Stomach (tissue), 9 donors: Measurements from ENCODE around the gene UBD. TPM values are rescaled to one million over a fixed set of nuclear protein-coding genes. Genes with fewer than 3 reads are reported as not detected.

Source experiments
- DNase-seq, 2 donors: peaks; one replicate each; pipeline versions ENCODE4 v3.0.0 to v3.0.0-alpha.2; 2013 to 2019
- H3K27ac ChIP-seq, 5 donors: fragments of 200-600 bp in 4 of 5; sonication (generic) in 4 of 5; one replicate each; pipeline ENCODE4 v1.5.1; 2013 to 2019; ENCODE audit warnings: mild to moderate bottlenecking in 1 of 5, moderate library complexity in 1 of 5
- H3K27me3 ChIP-seq, 3 donors: fragments of 200-600 bp; sonication (generic); one replicate each; pipeline ENCODE4 v1.5.1; 2017 to 2019; ENCODE audit warnings: mixed run types in 1 of 3
- H3K36me3 ChIP-seq, 4 donors: fragments of 200-600 bp; sonication (generic); 1 replicate in 3 of 4; 2 replicates in 1 of 4; pipeline ENCODE4 v1.5.1; 2016 to 2019
- H3K4me1 ChIP-seq, 4 donors: fragments of 200-600 bp; sonication (generic); one replicate each; pipeline ENCODE4 v1.5.1; 2016 to 2019
- H3K4me3 ChIP-seq, 4 donors: fragments of 200-600 bp; sonication (generic) in 3 of 4; one replicate each; pipeline ENCODE4 v1.5.1; 2016 to 2019; ENCODE audit warnings: mild to moderate bottlenecking in 1 of 4
- H3K9me3 ChIP-seq, 4 donors: fragments of 200-600 bp; sonication (generic); one replicate each; pipeline ENCODE4 v1.5.1; 2016 to 2019
- EP300 ChIP-seq: sonication (generic); formaldehyde crosslinking; IDR thresholded peaks from one replicate; pipeline ENCODE4 v1.6.1; 2017; ENCODE audit warnings: antibody characterized with exemption
- POLR2A ChIP-seq, 4 donors: fragments of 450-650 bp; IDR thresholded peaks; one replicate each; pipeline ENCODE4 v1.6.1; 2016; ENCODE audit warnings: antibody characterized with exemption in 4 of 4, control low read depth in 2 of 4, mild to moderate bottlenecking in 1 of 4, moderate library complexity in 1 of 4
- POLR2AphosphoS5 ChIP-seq, 3 donors: sonication (generic); formaldehyde crosslinking; IDR thresholded peaks; one replicate each; pipeline ENCODE4 v1.6.1; 2016; ENCODE audit warnings: antibody characterized with exemption in 3 of 3
- WGBS, 5 donors: extraction: QIAGEN DNeasy Blood & Tissue Kit in 3 of 5; methylation state at CpG; one replicate each; pipeline versions ENCODE4 v1.1.5 to v1.1.7; 2013 to 2018; 5-methylcytosine and 5-hydroxymethylcytosine counted together
- intact Hi-C: fragments of 100-400 bp; cut with DNase I; formaldehyde crosslinking; loops from one replicate; pipeline ENCODE4 v1.15.1; 2023; ENCODE audit warnings: low total_unique reads
- polyA plus RNA-seq, 3 donors: library from polyadenylated mRNA; stranded (reverse); fragments of 200-250 nt; gene quantifications; one replicate each; pipeline ENCODE4 v1.2.3, GENCODE V29; 2013
- total RNA-seq, 5 donors: library from RNA; depleted of rRNA; stranded (reverse); fragments of >200 nt; gene quantifications; one replicate each; pipeline versions ENCODE4 v1.1.0 to v1.2.3, GENCODE V29; 2014 to 2016
- TF ChIP-seq, protein P1 (sequence below), 7 experiments: fragments of 450-650 bp in 4 of 7; fragments of 200-600 bp in 3 of 7; sonication (generic) in 3 of 7; IDR thresholded peaks; one replicate each; pipeline ENCODE4 v1.5.1; 2016 to 2019; ENCODE audit warnings: antibody characterized with exemption in 7 of 7, control low read depth in 2 of 7, mild to moderate bottlenecking in 1 of 7
- donor health status: healthy with polysubstance abuse.
- donor health status: Bipolar disorder and iron deficiency.
- donor health status: healthy.

Gene UBD
- total and polyA plus RNA-seq, 8 donors, result 4.0 to 65.8 (median 7.7) TPM; not detected in 3

DNA sequence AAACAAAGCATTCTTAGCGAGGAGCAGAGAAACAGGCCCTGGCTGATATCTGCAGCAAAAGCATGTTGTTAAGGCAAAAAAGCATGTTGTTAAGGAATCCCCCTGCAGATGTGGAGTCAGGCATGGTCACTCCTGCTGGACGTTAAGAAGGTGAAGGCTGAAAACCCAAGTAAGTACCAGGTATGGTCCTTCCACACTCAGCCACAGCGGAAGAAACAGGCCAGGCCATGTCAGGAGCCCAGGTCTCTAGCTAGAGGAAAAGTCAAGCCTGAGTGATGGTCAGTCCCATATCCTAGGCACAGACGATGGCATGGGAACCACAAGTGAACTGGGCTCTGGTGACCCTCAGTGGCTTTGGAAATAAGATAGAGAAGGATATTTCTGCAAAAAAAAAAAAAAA is 39.3 kb downstream of the UBD start:
- Histone ChIP-seq H3K4me1 (no peaks in the 10 kb centered on the region), H3K27ac (no peak overlapping the region), H3K27me3 (no peaks in the 10 kb centered on the region), H3K36me3 (no peaks in the 10 kb centered on the region), H3K9me3 (no peaks in the 10 kb centered on the region), H3K4me3 (no peak overlapping the region)
- TF ChIP-seq POLR2AphosphoS5 (IDR thresholded peaks at IDR 0.05), result no peak
- TF ChIP-seq, protein P1, sequence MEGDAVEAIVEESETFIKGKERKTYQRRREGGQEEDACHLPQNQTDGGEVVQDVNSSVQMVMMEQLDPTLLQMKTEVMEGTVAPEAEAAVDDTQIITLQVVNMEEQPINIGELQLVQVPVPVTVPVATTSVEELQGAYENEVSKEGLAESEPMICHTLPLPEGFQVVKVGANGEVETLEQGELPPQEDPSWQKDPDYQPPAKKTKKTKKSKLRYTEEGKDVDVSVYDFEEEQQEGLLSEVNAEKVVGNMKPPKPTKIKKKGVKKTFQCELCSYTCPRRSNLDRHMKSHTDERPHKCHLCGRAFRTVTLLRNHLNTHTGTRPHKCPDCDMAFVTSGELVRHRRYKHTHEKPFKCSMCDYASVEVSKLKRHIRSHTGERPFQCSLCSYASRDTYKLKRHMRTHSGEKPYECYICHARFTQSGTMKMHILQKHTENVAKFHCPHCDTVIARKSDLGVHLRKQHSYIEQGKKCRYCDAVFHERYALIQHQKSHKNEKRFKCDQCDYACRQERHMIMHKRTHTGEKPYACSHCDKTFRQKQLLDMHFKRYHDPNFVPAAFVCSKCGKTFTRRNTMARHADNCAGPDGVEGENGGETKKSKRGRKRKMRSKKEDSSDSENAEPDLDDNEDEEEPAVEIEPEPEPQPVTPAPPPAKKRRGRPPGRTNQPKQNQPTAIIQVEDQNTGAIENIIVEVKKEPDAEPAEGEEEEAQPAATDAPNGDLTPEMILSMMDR (IDR thresholded peaks at IDR 0.05), result no peak
- no peak for TF ChIP-seq POLR2A (IDR thresholded peaks at IDR 0.05)
- TF ChIP-seq EP300, result no peak
- WGBS, 5 donors, result 76 to 84% (median 83%) methylated on average over 4 of the region's 4 CpGs
- intact Hi-C loops, result no loop called here
- DNase-seq, result no peak

DNA sequence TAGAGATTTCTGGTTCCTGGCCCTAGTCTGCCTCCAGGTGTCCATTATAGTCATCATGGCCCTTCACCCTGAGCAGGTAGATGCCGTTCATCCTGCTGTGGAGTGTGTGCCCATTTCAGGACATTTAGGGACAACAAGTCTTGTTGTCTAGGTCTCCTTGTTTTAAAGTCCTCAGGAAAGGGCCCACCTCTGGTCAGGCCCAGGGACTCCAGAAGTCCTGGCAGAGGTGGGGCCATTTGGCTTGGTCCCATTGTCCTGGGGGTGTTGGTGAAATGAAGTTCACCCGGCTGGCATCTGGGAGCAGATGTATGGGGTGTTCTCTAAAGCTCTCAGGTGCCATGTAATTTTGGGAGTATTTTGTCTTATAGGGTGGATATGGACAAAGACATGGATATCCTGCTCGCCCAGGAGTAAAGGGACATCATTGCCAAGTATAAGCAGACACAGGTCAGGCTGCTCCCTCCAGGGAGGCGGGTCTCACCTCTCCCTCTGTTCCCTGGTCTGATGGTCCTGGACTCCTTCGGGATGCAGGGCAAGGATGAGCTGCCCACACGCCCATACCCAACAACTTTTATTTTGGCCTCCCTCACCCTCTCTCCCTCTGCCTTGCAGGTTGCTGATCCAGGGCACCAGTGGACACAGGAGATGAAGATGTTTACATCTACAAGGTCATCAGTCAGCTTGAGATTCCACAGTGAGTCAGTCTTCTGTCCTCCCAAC is 40.1 kb downstream of the UBD start:
- no peaks in the 10 kb centered on the region for H3K4me1 ChIP-seq
- WGBS, 5 donors, result 72 to 90% (median 89%) methylated on average over 5 to 6 of the region's 6 CpGs
- TF ChIP-seq POLR2AphosphoS5 (IDR thresholded peaks at IDR 0.05), result no peak
- TF ChIP-seq EP300, result no peak
- TF ChIP-seq POLR2A (IDR thresholded peaks at IDR 0.05), result no peak
- TF ChIP-seq, protein P1 (IDR thresholded peaks at IDR 0.05), result no peak
- no peak overlapping the region for H3K4me3 ChIP-seq
- DNase-seq, result no peak
- no peaks in the 10 kb centered on the region for H3K36me3 ChIP-seq
- H3K9me3 ChIP-seq, result no peaks in the 10 kb centered on the region
- H3K27me3 ChIP-seq, result no peaks in the 10 kb centered on the region
- no peak overlapping the region for H3K27ac ChIP-seq
- intact Hi-C loops, result no loop called here

DNA sequence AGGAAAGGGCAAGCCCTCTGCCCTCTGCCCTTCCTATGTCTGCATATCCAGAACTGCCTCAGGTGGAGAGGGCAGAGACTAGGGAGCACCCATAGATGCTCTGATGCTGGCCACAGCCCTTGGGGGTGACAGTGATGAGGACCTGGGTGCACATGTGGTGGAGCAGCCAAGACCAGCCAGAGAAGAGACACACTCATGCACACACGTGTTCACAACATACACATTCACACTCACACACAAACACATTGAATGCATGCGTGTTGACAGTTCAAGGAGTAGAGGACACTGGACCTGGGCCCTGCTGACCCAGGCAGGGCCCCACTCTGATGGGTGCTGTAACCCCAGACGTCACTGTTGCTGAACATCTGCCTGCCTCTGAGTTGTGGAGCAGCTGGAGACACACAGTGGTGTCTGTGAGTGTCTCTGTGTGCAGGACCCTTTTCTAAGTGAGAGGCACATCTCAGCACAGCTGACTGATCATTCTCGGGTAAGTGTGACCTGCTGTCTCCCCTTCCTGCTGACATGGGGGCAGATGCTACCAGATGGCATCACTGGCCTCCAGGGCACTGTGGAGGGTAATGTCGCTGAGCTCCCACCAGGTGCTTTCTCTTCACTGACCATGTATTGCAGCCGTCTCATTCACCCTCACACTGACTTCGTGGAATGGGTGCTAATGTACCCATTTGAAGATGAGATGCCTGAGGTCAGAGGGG is 41.6 kb downstream of the UBD start:
- WGBS, 5 donors, result 74 to 78% (median 76%) methylated on average over 6 to 7 of the region's 7 CpGs
- no peaks in the 10 kb centered on the region for H3K36me3 ChIP-seq
- H3K27ac ChIP-seq, result no peak overlapping the region
- H3K27me3 ChIP-seq, result no peaks in the 10 kb centered on the region
- no peaks in the 10 kb centered on the region for H3K9me3 ChIP-seq
- no peak for DNase-seq
- intact Hi-C loops, result no loop called here
- H3K4me1 ChIP-seq, result no peaks in the 10 kb centered on the region
- H3K4me3 ChIP-seq, result no peak overlapping the region
- TF ChIP-seq, protein P1 (IDR thresholded peaks at IDR 0.05), result no peak
- TF ChIP-seq EP300 (no peak), POLR2AphosphoS5 (IDR thresholded peaks at IDR 0.05) (no peak), POLR2A (IDR thresholded peaks at IDR 0.05) (no peak)

DNA sequence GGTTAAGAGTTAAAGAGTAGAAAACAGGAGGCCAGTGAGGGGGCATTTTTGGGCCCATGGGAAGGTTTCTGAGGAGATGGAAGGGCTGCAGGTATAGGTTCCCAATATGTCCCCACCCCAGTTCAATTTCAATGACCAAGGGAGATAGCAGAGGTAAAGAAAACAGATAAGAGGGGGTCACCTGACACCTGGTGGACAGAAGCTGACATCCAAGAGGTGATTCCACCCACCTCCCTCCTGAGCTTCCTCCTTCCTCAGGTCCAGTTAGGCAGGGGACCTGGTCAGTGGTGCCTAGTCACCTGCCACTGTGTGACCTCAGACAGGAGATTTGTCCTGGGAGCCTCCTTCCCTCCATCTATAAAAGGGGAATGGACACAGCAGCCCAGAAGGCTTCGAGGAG is 42.3 kb downstream of the UBD start:
- H3K27ac ChIP-seq, result no peak overlapping the region
- no peak for TF ChIP-seq EP300
- TF ChIP-seq POLR2AphosphoS5 (IDR thresholded peaks at IDR 0.05), result no peak
- TF ChIP-seq, protein P1 (IDR thresholded peaks at IDR 0.05), result no peak
- no peak for TF ChIP-seq POLR2A (IDR thresholded peaks at IDR 0.05)
- no peaks in the 10 kb centered on the region for H3K36me3 ChIP-seq
- no peak for DNase-seq
- H3K4me3 ChIP-seq, result no peak overlapping the region
- 71 to 95% (median 80%) methylated on average over 1 of the region's 1 CpG for WGBS, 5 donors
- no peaks in the 10 kb centered on the region for H3K27me3 ChIP-seq
- no peaks in the 10 kb centered on the region for H3K4me1 ChIP-seq
- intact Hi-C loops, result no loop called here
- no peaks in the 10 kb centered on the region for H3K9me3 ChIP-seq
